Mononuclear cell (primary cell): ENCODE data around the gene DOCK2. TPM values are rescaled to one million over a fixed set of nuclear protein-coding genes. Genes with fewer than 3 reads are reported as not detected.

Source experiments
- H3K27me3 ChIP-seq: 2 replicates; pipeline ENCODE4 v1.6.0; 2011; ENCODE audit warnings: low read length, control low read depth; ENCODE audit not compliant: insufficient read depth
- H3K4me1 ChIP-seq: 2 replicates; pipeline ENCODE4 v1.5.1; 2011; ENCODE audit warnings: mild to moderate bottlenecking, low read length, control low read depth; ENCODE audit not compliant: insufficient read depth
- H3K4me3 ChIP-seq: 2 replicates; pipeline ENCODE4 v1.5.1; 2011; ENCODE audit warnings: mild to moderate bottlenecking, low read length, moderate library complexity
- H3K9me3 ChIP-seq: 2 replicates; pipeline ENCODE4 v1.5.1; 2011; ENCODE audit warnings: low read depth, mild to moderate bottlenecking, control low read depth, low read length
- total RNA-seq: library from RNA; depleted of rRNA; stranded (reverse); fragments of >200 nt; gene quantifications from one replicate; pipeline ENCODE4 v1.2.3, GENCODE V29; 2012

Gene DOCK2
- total RNA-seq, 1 donor: 244 TPM

DNA sequence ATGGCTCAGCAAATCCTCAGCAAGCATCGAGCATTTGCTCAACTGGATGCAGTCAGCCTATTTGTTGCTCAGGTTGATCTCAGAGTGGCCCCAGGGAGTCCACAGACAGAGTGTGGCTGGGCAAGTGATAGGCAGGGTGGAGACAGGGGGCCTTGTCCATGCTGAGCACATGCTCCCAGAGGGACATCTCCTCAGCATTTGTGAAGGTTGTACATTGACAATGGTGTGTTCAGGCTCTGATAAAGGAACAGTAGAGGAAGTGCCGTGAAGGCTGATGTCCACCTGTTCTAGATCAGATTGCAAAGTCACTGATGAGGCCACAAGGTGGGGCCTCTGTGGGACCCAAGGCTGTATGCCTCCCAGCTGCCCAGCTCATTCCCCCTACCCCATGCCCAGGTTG is 418.5 kb downstream of the DOCK2 start:
- H3K9me3 ChIP-seq: no peaks in the 10 kb centered on the region
- no peaks in the 10 kb centered on the region for H3K4me1 ChIP-seq
- no peaks in the 10 kb centered on the region for H3K27me3 ChIP-seq
- no peak overlapping the region for H3K4me3 ChIP-seq

DNA sequence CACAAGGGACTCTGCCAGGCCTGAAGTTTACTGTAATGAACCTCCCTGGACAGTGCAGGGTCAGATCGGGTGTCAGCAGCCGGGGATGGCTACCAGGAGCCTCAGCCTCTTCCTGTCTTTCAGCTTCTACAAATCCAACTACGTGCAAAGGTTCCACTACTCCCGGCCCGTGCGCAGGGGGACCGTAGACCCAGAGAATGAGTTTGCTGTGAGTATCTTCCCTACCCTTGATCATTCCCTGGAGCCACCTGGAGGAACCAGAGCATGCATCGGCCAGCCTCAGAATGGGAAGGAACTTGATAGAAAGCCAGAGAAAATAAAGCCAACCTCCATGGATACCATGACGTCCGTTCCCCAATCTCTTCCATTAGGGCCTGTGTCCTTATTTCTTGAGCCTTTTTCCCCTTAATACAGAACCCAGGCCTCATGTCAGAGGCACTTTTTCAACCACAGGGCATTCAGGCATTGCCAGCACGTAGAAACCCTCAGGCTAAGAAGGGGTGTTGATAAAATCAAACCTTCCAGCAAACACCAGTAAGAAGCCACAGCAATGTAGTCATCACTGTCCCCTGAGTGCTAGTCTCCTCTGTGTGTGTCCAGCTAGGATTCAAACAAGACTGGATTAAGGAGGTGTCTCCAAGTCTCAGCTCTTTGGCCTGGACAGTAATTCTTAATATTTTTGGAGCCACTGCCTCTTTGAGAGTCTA is 419.6 kb downstream of the DOCK2 start:
- Histone ChIP-seq H3K4me3 (no peak overlapping the region), H3K9me3 (no peaks in the 10 kb centered on the region), H3K4me1 (no peaks in the 10 kb centered on the region), H3K27me3 (no peaks in the 10 kb centered on the region)

- H3K4me3 ChIP-seq: no peak overlapping the region
- no peaks in the 10 kb centered on the region for H3K9me3 ChIP-seq
- no peaks in the 10 kb centered on the region for H3K4me1 ChIP-seq
- no peaks in the 10 kb centered on the region for H3K27me3 ChIP-seq
Measured at GRCh38 chr5:170057311-170057710, 420.2 kb downstream of the DOCK2 start.

DNA sequence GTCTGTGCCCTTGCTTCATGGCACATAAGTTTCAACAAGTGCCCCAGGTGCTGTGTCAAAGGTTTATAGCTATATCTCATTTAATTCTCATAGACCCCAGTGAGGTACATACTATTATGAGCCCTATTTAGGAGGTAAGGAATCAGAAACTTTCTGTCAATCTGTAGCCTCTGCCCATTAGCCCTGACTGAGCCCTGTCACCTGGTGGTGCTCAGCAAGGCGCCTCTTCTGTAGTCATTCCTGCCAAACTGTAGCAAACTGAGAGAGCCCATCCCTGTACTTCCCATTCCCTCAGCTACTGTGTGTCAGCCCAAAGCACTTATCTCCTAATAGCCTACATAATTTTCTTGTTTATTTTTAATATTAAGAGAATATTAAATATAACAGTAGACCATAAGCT is 422.1 kb downstream of the DOCK2 start:
- no peaks in the 10 kb centered on the region for H3K9me3 ChIP-seq
- H3K4me1 ChIP-seq: no peaks in the 10 kb centered on the region
- H3K4me3 ChIP-seq: no peak overlapping the region
- H3K27me3 ChIP-seq: no peaks in the 10 kb centered on the region

- Histone ChIP-seq H3K9me3 (no peaks in the 10 kb centered on the region), H3K27me3 (no peaks in the 10 kb centered on the region), H3K4me1 (no peaks in the 10 kb centered on the region), H3K4me3 (no peak overlapping the region)
Measured at GRCh38 chr5:170067152-170067551, 430.1 kb downstream of the DOCK2 start.

- H3K4me3 ChIP-seq: no peak overlapping the region
Measured at GRCh38 chr5:170067574-170068170, 430.6 kb downstream of the DOCK2 start.

DNA sequence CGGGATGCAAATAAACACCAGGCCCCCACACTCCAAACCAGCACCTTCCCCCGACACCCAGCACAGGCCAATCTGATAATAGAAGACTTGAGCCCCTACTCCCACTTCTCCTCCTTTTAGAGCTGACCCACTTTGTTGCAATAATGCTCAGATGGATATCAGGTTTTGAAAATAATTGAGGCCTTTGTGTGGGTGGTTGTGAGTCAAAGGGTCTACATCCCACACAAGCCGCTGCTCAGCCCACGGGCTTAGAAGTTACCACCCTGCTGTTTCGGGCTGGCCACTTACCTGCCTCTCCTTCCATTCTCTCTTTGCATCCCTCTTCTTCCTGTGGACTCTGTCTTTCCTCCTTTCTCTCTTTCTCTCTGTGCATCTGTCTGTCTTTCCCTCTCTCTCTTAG is 432.4 kb downstream of the DOCK2 start:
- no peaks in the 10 kb centered on the region for H3K9me3 ChIP-seq
- H3K4me3 ChIP-seq: no peak overlapping the region
- no peaks in the 10 kb centered on the region for H3K27me3 ChIP-seq

More at GRCh38 chr5:170067574-170068170, 430.6 kb downstream of the DOCK2 start:
- no peaks in the 10 kb centered on the region for H3K4me1 ChIP-seq
- no peaks in the 10 kb centered on the region for H3K9me3 ChIP-seq
- no peaks in the 10 kb centered on the region for H3K27me3 ChIP-seq

DNA sequence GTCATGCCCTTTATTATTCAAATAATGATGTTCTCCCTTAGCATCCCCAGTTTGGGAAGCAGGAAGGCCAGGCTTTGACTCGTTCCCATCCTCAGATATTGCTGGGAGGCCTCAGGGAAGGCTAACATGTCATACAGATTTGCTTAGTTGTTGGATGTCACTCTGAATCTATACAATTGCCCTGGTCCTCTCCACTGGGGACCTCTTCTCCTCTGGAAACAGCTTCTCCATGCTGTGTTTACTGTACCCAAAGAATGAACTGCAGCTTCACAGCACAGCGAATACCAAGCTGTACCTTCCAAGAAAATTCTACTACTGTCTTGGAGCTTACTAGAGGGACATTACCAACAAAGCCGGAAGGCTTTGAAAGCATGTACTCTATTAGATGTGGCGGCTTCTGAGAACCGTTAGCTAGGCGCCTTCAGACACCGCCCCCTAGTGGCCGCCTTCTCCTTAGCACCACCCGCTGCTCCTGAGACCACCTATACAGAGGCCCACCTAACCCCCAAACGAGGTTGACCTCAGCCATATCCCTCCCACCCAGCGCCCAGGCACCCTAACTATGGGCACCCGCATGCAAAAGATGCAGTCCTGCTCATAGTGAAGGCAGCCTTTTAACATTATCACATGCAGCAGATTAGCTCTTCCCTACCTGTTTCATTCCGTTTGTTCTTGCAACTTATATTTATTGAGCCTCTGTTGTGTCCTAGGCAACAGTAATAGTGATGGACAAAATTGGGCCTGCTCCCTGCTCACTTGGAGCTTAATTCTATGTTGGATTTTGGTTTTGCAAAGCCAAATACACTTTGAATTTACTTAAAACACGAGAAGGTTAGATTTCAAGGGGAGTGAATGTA is 433.7 kb downstream of the DOCK2 start:
- no peak overlapping the region for H3K4me3 ChIP-seq
- no peaks in the 10 kb centered on the region for H3K27me3 ChIP-seq
- H3K4me1 ChIP-seq: no peaks in the 10 kb centered on the region
- H3K9me3 ChIP-seq: no peaks in the 10 kb centered on the region

More for the DNA sequence above, 432.4 kb downstream of the DOCK2 start:
- no peaks in the 10 kb centered on the region for H3K4me1 ChIP-seq

DNA sequence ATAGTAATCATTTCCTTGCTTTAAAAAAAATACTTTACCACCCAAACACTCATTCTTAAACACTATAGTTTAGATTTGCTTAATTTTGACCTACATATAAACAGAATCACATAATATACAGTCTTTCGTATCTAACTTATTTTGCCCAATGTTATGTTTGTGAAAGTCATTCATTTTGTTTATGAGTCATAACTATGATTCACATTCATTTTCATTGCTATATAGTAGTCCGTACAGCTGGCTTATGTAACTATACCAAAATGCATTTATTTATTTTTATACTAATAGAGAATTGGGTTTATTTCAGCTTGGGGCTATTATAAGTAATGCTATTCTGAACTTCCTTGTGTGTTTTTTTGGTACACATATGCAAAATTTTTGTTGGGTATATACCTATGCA is 434.7 kb downstream of the DOCK2 start:
- Histone ChIP-seq H3K4me1 (no peaks in the 10 kb centered on the region), H3K27me3 (no peaks in the 10 kb centered on the region)

GRCh38 chr5:170075696-170076095 is 438.6 kb downstream of the DOCK2 start:
- Histone ChIP-seq H3K9me3 (no peaks in the 10 kb centered on the region), H3K4me3 (no peak overlapping the region), H3K27me3 (no peaks in the 10 kb centered on the region), H3K4me1 (no peaks in the 10 kb centered on the region)

More for the DNA sequence above, 434.7 kb downstream of the DOCK2 start:
- H3K4me3 ChIP-seq: no peak overlapping the region
- H3K9me3 ChIP-seq: no peaks in the 10 kb centered on the region

GRCh38 chr5:170076211-170076610 is 439.1 kb downstream of the DOCK2 start:
- Histone ChIP-seq H3K27me3 (no peaks in the 10 kb centered on the region), H3K4me3 (no peak overlapping the region), H3K9me3 (no peaks in the 10 kb centered on the region), H3K4me1 (no peaks in the 10 kb centered on the region)

DNA sequence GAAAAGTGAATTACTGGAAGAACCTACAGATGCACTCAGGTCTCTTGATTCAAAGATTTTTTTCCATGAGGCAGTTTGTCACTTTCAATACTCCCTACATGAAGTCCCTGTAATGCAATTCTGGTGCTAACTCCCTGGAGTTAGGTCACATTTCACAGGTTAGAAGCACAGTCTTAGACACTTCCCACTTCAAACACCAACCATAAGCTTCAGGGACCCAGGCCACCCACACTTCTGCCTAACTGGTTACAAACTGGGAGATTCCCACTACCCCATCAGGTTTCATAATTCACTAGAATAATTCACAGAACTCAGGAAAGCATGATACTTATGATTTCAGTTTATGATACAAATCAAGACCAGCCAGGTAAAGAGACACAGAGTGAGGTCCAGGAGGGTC is 439.7 kb downstream of the DOCK2 start:
- H3K27me3 ChIP-seq: no peaks in the 10 kb centered on the region
- H3K4me3 ChIP-seq: no peak overlapping the region
- H3K4me1 ChIP-seq: no peaks in the 10 kb centered on the region
- H3K9me3 ChIP-seq: no peaks in the 10 kb centered on the region

DNA sequence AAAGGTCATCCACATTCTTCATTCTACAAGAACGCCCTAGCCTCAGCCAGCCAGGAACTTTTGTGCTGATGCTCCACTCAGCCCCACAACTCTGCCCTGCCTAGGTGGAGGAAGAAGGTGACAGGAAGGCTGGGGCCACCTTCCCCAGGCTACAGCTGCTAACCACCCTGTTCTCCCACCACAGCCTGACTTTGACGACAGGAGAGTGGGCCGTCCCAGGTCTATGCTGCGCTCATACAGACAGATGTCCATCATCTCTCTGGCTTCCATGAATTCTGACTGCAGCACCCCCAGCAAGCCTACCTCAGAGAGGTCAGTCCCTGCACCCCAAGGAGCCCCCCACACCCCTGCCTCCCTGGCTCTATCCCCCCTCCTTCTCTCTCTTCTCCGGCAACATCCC is 440.5 kb downstream of the DOCK2 start:
- Histone ChIP-seq H3K9me3 (no peaks in the 10 kb centered on the region), H3K4me3 (no peak overlapping the region), H3K27me3 (no peaks in the 10 kb centered on the region), H3K4me1 (no peaks in the 10 kb centered on the region)

- Histone ChIP-seq H3K27me3 (no peaks in the 10 kb centered on the region), H3K4me1 (no peaks in the 10 kb centered on the region), H3K4me3 (no peak overlapping the region), H3K9me3 (no peaks in the 10 kb centered on the region)
Measured at GRCh38 chr5:170078458-170078857, 441.4 kb downstream of the DOCK2 start.

DNA sequence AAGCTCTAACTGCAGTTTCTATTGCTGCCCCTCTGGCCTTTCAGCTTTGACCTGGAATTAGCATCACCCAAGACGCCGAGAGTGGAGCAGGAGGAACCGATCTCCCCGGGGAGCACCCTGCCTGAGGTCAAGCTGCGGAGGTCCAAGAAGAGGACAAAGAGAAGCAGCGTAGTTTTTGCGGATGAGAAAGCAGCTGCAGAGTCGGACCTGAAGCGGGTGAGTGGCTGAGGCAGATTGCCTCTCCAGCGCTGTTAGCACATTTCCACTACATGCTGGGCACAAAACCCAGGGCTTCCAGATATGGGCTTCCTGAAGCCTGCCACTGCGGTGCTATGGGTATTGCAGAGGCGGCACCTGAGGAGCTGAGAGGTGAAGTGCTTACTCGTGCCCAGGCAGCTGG is 441.9 kb downstream of the DOCK2 start:
- Histone ChIP-seq H3K4me3 (no peak overlapping the region), H3K27me3 (no peaks in the 10 kb centered on the region), H3K9me3 (no peaks in the 10 kb centered on the region), H3K4me1 (no peaks in the 10 kb centered on the region)
